GM18507 (cell line): ENCODE data around the gene MRGPRX1.
"Not testable (repeated sequence)": the region's sequence is repeated elsewhere in the genome, so short reads cannot be mapped to it uniquely, and the experiment has no call there.

Experiments
- DNase-seq: peaks from one replicate; pipeline ENCODE4 v3.0.0; 2011; ENCODE audit warnings: low read depth; ENCODE audit not compliant: insufficient read length; ENCODE audit errors: extremely low spot score
- FAIRE-seq: peaks from 2 replicates; lab custom pipeline; 2011; peaks lifted over from hg19 to GRCh38; lab: Jason Lieb, UNC

MRGPRX1 gene

DNA sequence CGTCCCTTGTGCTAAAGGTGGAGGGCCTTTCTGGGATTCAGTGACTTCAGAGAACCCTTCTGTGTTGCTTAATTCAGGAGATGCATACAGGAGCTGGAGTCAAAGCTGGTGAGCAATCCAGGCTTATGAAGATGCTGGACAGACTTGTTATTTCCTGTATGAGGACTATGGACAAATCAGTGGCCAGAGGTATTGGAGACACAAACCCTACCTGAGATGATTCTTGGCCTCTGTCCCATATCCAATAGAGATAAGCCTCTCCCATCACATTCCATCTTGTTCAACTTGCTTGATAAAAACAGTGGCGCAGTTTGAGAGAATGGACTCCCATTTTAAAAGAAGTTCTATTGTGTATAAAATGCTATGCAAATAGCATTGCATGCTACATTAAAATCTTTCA, at the start of gene MRGPRX1:
Gene MRGPRX1, minus strand, starts transcription at position 101 of the 400 bp plus-strand sequence. CDS start 4,630 bp downstream, outside the sequence.
- no peak for FAIRE-seq
- DNase-seq = no peak

DNA sequence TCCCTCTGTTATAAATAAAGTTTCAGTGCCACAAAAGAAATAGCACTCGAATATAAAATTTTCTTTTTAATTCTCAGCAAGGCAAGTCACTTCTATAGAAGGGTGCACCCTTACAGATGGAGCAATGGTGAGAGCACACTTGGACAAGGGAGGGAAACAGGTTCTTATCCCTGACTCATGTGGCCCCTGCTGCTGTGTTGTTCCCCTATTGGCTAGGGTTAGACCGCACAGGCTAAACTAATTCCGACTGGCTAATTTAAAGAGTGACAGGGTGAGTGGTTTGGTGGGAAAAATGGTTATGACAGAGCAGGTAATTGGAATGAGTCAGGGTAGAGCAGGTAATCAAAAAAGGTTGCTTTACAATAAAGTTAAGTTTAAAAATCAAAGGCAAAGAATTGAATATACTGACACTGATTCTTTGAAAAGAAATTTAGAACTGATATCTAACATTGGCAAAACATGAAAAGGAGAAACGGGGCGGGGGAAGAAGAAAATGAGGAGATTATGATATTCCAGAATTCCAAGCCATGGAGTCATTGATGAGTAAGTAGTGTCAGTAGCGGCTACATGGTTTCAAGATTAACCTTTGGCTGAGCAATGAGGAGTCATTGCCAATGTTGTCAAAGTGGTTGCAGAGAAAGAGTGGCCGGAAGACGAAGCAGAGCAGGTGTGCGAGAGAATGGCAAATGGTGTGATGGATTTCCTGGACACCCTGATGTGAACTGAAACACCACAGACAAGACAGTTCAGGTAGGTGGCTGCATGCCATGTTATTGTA, 48.4 kb upstream of the MRGPRX1 start:
- FAIRE-seq (no peak), DNase-seq (no peak)

DNA sequence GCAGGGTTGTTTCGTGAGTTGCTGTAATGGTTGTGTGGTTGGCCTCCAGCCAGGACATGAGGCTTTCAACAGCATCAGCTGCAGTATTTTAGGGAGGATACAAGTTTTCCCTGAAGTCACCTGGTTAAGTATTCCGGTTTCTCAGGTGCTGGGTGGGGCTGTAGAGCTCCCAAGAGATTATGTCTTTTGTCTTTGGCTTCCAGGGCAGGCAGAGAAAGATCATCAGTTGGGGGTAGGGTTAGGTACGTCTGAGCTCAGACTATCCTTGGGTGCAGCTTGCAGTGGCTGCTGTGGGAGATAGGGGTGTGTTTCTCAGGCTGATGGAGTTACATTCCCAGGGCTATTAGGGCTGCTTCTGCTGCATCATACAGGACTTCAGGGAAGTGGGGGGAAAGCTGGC, 47.5 kb upstream of the MRGPRX1 start:
- no peak for FAIRE-seq
- DNase-seq = no peak

DNA sequence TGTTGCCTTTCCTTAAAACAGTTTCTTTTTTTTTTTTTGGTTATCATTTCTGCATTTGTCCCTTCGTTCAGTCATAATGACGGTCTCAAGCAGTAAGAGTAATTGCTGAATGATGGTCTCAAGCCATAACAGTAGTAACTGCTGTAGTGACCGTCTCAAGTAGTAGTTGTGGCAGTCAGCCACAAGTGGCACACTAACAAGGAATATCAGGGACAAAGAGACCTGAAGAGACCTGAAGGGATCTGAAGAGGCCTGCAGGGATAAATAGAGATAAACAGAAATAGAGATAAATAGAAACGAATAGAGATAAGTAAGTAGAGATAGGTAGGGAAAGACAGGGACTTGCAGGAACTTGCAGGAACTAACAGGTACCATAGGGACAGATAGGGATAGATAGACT, 42.7 kb upstream of the MRGPRX1 start:
- FAIRE-seq (no peak), DNase-seq (no peak)

DNA sequence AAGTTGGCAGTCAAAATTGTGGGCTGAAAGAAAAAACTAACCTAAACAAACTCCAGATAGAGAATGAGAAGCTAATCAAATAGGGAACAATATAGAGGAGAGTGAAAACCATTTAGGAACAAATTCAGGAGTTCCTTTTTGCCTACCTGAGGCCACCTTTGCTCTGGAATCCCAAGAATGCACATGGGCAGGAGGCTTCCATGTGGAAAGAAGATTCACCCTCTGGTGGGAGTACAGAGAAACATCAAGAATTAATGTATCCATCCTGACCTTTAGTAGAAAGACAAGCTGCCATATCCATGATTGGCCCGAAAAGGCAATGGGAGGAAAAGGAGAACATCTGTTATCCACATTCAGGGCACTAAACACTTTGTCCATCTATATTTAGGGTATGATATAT, 35.0 kb upstream of the MRGPRX1 start:
- DNase-seq (no peak), FAIRE-seq (no peak)

DNA sequence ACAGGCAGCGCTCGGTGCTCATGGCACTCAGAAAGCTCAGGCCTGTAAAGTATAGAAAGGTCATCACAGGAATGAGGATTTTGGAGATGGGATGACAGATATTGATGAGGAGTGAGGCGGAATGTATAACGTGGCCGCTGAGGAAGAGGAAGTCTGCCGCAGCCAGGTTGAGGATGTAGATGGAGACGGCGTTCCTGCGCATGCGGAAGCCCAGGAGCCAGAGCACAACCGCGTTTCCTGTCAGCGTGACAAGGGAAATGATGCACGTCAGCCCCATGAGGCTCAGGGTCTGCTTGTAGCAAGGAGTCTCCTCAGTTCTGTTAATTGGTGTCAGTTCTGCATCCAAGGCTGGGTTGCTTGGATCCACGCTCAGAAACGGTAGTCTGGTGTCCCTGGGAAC, 33.1 kb upstream of the MRGPRX1 start:
- no peak for FAIRE-seq

DNA sequence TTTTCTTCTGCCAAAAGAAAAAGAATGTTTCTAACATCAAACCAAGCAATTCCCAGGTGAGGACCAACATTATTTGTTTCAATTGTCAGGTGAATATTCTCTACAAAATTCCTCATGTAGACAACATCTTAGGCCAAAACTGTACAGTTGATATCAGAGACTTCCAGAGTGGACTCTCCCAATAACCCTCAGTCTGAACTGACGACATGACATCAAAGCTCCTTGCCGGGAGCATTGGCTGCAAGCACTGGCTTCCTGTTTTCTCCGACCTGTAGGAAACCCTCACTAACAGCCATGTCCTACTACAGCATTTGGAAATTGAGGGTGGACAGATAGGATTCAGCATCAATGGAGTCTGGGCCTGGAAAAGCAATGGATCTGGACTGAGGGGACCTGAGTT, 30.5 kb upstream of the MRGPRX1 start:
- FAIRE-seq (no peak), DNase-seq (no peak)

More for the DNA sequence above, 33.1 kb upstream of the MRGPRX1 start:
- no peak for DNase-seq

DNA sequence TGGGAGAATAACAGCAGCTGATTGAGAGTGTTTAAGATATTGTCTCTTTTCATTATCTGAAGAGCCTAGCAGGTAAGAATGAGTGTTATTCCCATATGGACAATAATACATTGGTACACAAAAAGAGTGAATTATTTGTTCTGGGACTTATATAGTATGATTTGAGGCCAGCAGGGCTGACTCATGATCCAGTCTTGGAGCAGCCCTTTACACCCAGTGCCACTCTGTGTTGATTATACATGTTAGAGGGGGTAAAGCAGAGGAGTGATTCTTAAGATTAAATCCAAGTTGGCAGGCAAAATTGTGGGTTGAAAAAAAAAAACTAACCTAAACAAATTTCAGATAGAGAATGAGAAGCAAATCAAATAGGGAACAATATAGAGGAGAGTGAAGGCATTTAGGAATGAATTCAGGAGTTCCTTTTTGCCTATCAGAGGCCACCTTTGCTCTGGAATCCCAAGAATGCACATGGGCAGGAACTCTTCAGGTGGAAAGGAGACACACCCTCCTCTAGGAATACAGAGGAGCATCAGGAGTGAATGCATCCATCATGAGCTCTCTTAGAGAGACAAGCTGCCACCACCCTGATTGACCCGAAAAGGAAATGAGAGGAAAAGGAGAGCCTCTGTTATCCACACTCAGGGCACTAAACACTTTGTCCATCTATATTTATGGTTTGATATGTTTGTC, 19.2 kb upstream of the MRGPRX1 start:
- FAIRE-seq (no peak), DNase-seq (no peak)

DNA sequence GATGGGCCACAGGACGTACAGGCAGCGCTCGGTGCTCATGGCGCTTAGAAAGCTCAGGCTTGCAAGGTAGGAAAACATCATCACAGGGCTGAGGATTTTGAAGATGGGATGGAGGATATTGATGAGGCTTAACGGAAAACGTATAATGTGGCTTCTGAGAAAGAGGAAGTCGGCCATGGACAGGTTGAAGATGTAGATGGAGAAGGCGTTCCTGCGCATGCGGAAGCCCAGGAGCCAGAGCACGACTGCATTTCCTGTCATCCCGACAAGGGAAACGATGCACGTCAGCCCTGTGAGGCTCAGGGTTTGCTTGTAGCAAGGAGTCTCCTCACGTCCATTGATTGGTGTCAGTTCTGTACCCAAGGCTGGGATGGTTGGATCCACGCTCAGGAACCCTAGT, 17.4 kb upstream of the MRGPRX1 start:
- no peak for DNase-seq
- FAIRE-seq = no peak

DNA sequence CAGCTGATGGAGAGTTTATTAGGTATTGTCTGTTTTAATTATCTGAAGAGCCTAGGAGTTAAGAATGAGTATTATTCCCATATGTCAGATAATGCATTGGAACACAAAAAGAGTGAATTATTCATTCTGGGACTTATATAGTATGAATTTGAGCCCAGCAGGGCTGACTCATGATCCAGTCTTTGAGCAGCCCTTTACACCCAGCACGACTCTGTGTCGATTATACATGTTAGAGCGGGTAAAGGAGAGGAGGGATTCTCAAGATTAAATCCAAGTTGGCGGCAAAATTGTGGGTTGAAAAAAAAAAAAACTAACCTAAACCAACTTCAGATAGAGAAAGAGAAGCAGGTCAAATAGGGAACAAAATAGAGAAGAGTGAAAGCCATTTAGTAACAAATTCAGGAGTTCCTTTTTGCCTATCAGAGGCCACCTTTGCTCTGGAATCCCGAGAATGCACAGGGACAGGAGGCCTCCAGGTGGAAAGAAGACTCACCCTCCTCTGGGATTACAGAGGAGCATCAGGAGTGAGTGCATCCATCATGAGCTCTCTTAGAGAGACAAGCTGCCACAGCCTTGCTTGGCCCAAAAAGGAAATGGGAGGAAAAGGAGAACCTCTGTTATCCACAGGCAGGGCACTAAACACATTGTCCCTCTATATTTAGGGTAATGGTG, 3.1 kb downstream of the MRGPRX1 start:
- FAIRE-seq (no peak), DNase-seq (no peak)

DNA sequence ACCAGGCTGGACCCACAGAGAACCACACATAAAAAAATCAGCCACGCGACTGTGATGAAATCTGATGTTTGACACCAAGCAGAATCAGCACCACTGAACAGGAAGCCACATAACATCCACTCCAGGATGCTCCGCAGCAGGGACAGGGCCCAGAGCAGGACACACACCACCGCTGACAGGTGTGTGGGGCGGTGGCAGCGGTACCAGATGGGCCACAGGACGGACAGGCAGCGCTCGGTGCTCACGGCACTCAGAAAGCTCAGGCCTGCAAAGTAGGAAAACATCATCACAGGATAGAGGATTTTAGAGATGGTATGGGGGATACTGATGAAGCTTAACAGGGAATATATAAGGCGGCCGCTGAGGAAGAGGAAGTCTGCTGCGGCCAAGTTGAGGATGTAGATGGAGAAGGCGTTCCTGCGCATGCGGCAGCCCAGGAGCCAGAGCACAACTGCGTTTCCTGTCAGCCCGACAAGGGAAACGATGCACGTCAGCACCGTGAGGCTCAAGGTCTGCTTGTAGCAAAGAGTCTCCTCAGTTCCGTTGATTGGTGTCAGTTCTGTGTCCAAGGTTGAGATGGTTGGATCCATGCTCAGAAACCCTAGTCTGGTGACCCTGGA, 4.9 kb downstream of the MRGPRX1 start:
- DNase-seq = no peak
- FAIRE-seq = no peak

DNA sequence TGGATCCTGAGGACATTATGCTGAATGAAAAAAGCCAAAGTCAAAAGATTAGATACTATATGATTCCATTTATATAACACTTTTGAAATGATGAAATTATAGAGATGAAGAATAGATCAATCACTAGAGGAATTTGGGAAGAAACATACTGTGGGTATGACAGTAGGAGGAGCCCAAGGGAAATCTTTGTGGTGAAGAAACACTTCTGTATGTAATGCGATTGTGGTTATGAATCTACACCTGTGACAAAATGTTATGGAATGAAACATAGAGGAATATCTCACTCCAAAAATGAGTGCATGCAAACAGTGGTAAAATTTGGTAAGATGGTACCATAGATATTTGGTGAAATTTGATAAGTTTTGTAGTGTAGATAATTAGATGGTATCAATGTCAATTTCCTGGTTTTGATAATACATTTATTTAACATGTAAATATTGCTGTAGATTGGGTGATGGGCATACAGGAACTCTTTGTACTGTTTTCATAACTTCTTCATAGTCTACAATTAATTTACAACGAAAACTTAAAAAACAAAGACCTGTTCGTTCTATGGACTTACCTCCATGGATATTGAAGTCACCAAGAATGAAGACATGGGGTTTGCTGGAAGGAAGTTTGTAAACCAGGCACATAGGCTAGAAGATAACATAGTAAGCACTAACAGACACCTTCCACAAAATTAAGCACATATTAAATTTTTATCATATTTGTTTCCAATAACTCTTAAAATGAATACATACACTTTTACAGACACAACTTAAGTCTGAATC, 11.5 kb downstream of the MRGPRX1 start:
- DNase-seq = no peak
- no peak for FAIRE-seq

DNA sequence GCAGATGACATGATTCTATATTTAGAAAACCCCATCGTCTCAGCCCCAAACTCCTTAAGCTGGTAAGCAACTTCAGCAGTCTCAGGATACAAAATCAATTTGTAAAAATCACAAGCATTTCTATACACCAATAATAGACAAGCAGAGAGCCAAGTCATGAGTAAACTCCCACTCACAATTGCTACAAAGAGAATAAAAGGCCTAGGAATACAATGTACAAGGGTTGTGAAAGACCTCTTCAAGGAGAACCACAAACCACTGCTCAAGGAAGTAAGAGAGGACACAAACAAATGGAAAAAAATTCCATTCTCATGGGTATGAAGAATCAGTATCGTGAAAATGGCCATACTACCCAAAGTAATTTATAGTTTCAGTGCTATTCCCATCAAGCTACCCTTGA, 13.8 kb downstream of the MRGPRX1 start:
- not testable (repeated sequence) for FAIRE-seq, DNase-seq

DNA sequence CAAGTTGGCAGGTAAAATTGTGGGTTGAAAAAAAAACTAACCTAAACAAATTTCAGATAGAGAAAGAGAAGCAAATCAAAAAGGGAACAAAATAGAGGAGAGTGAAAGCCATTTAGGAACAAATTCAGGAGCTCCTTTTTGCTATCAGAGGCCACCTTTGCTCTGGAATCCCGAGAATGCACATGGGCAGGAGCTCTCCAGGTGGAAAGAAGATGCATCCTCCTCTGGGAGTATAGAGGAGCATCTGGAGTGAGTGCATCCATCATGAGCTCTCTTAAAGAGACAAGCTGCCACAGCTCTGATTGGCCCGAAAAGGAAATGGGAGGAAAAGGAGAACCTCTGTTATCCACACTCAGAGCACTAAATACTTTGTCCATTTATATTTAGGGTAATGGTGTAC, 26.3 kb downstream of the MRGPRX1 start:
- DNase-seq = no peak
- FAIRE-seq = no peak

DNA sequence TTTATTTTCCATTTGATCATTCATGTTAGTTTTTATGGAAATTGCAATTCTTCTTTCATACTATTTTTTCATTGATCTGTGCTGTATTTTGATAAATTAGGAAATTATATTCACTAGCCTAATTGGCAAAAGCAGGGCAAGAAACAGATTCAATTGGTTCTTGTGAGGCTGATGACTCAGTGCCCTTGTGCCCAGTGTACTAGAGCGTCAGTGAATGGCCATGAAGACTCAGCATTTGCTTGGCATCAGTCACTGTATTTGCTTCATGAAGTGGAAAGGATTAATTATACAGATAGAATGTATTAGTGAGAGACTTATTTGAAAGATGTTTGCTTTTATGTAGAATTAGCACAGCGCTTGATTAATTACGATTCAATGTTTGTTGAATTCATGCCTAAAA, 31.8 kb downstream of the MRGPRX1 start:
- FAIRE-seq (no peak), DNase-seq (no peak)

DNA sequence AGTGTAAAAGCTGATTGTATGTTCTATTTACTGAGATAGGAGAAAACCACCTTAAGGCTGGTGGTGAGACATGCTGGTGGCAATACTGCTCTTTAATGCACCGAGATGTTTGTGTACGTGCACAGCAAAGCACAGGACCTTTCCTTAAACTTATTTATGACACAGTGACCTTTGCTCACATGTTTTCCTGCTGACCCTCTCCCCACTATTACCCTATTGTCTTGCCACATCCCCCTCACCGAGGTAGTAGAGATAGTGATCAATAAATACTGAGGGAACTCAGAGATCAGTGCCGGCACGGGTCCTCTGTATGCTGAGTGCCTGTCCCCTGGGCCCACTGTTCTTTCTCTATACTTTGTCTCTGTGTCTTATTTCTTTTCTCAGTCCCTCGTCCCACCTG, 38.6 kb downstream of the MRGPRX1 start:
- DNase-seq, FAIRE-seq: not testable (repeated sequence)

DNA sequence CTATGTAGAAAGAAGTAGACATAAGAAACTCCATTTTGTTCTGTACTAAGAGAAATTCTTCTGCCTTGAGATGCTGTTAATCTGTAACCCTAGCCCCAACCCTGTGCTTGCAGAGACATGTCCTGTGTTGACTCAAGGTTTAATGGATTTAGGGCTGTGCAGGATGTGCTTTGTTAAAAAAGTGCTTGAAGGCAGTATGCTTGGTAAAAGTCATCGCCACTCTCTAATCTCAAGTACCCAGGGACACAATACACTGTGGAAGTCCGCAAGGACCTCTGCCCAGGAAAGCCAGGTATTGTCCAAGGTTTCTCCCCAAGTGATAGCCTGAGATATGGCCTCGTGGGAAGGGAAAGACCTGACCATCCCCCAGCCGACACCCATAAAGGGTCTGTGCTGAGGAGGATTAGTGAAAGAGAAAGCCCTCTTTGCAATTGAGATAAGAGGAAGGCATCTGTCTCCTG, 39.0 kb downstream of the MRGPRX1 start:
- DNase-seq, FAIRE-seq: not testable (repeated sequence)

DNA sequence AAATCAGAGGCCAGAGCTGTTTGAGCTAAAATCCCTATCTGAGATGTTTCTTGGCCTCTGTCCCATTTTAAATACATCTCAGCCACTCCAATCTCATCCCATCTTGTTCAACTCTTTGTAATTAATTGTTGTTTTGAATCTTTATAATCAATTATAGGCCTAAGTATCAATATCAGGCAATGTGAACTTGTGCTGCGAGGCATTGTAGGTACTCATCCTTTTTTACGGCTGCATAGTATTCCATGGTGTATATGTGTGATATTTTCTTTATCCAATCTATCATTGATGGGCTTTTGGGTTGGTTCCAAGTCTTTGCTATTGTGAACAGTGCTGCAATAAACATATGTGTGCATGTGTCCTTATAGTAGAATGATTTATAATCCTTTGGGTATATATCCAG, 47.5 kb downstream of the MRGPRX1 start:
- not testable (repeated sequence) for DNase-seq, FAIRE-seq

DNA sequence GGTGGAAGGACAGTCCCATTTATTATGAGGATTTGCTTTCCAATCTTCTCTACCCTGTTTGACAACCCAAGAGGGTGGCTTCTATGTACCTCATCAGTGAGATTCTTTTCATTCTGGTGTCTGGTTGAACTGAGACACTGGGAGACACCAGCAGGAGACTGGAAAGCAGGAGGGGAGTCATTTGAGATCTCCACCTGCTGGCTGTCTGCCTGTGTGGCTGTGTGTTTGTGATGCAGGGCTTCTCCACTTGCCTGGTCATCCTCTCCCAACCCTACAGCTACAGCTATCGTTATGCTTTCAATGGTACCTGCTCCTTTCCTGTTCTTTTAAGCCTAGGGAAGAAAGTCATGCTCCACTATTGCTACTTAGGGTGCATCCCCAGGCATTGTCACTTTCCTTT, 48.6 kb downstream of the MRGPRX1 start:
- DNase-seq (no peak), FAIRE-seq (no peak)
